Renal cortical epithelial cell (primary cell): Measurements from ENCODE around the gene TMEM151A. TPM values are rescaled to one million over a fixed set of nuclear protein-coding genes. Genes with fewer than 3 reads are reported as not detected.

ENCODE experiments used
- DNase-seq: peaks from one replicate; pipeline ENCODE4 v3.0.0-alpha.2; 2011; ENCODE audit warnings: low read depth
- total RNA-seq: library from RNA; depleted of rRNA; stranded (reverse); fragments of >200 nt; gene quantifications from 2 replicates; pipeline ENCODE4 v1.2.3, GENCODE V29; 2014

The TMEM151A gene
- total RNA-seq, 1 donor from 2014 or later, result 0.10 TPM

DNA sequence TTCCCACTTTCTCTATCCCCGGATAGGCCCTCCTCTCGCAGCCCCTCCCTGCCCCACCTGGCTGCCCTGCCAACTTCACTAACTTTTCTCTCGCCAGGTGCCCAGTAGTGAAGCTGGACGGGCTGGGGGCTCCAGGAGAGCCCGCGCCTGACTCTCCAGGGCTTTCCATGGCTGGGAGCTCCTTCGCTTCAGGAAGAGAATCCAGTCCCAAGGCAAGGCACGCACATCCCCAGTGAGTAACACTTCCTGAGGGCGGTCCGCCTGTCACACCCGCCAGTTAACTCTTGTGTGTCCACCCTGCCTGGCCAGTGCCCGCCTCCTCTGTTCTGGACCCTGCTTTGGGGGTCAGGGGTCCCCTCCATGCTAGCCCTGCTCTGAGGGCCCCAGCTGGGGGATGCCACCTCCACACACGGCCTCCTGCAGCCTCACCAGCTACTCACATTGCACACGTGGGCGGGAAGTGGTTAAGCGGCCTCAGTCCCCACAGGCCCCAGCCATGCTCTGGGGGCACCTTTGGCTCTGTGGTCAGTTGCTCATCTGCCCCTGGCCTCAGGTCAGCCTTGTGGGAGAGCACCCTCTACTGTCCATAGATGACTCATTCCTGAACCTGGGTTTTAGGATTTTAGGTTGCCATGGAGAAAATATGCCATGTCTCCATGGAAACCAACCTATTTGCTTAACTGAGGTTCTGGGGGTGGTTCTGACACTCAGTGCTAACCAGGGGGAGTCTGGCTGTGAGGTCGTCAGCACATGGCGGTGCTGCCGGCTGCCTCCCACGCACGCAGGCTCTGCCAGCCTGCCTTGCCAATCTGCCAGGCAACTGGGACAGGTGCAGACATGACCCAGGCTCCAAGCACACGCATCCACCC, 44.8 kb downstream of the TMEM151A start, which contains the start of gene RIN1:
TSS of gene RIN1 (minus strand) at position 201 of the 869 bp plus-strand sequence. CDS start at position 169, 32 bp downstream.
- DNase-seq, result peak; percentile 97

DNA sequence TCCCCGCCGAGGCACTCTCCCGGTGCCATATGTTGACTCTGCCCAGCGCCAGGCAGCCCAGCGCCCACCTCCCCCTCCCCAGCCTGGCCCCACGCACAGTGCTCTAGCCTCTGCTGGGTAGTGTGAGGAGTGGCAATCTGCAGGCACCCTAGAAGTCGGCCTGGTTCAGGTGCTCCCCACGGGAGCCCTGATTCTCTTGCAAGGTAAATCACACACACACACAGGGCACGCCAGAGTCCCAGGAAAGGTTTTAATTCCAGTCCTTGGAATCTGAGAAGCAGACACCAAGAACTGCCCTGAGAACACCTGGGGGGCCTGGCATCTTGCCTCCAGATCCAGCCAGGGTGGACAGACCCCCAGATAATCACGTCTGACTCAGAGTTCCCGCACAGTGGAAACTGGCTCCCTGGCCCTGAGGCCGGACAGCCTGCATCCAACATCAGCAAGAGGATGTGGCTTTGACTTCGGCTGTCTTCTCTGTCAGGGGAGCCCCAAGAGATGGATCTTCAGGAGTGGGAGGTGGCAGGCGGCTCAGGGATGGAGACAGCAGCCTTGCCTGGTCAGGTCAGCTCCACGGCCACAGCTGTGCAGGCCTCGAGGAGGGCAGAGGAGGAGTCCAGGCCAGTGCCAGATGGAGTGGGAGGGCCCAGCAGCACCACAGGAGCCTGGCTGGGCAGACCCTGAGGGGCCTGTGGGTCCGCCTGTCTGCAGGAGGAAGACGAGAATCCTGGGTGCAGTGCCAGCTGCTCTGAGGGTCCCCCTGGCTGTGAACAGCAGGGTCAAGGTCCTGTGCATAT, 45.6 kb downstream of the TMEM151A start:
- no peak for DNase-seq

DNA sequence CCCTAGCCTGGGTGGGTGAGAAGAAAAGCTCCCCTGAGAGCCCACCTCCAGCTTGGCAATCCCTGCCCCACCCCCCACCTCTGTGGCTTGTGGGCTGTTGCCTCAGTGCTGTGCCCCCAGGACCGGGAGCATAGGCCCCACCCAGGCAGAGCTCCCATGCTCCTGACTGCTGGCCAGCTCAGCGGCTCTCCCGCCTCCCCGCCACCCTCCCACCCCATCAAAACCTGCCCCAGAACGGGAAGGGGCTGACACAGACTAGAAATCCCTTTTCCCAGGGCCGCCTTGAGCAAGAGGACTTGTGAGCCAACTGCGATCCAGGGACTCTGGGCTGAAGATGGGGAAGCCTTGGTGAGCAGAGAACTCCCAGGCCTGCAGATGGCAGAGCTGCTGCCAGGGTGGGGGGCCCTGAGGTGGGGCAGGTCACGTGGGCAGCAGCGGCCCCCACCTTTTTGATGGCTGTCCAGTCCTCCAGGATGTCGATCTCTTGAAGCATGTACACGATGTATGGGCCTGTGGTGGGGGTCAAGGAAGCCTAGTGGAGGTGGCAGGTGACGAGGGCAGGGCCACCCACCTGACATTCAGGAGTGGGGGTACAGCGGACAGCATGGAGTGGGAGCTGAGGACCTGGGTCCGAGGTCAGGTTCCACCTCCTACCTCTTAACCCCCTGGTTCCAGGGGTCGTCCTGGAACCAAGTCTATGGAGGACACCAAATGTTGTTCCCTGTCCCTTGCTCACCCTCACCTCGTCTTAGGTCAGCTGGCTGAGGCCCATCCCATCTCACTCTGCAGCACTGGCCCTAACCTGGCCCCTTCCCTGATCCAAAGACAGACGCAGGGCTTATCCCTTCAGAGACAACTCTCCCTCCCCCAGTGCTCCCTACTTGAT, 46.8 kb downstream of the TMEM151A start:
- no peak for DNase-seq

DNA sequence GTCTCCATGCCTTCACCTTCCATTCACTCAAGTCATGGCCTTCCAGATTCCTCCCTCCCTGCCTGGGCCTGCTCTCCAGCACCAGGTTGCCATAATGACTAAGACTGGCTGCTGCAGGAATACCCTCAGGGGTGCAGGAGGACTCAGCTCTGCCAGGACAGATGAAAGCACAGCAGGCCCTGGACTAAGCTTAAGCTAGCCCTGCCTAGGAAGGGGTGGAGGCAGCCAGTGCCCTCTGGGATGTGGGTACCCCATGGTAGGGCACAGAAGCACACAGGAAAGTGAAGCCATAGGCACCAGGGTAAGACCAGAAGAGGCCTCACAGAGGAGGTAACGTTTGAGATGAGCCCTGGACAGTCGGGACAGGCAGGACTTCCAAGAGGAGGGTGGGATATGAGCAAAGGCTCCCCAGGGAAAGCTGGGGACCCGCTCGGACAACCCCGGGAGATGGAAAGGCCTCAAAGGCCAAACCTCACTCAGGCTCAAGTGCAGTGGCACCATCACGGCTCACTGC, 47.5 kb downstream of the TMEM151A start:
- DNase-seq, result peak; percentile 31

DNA sequence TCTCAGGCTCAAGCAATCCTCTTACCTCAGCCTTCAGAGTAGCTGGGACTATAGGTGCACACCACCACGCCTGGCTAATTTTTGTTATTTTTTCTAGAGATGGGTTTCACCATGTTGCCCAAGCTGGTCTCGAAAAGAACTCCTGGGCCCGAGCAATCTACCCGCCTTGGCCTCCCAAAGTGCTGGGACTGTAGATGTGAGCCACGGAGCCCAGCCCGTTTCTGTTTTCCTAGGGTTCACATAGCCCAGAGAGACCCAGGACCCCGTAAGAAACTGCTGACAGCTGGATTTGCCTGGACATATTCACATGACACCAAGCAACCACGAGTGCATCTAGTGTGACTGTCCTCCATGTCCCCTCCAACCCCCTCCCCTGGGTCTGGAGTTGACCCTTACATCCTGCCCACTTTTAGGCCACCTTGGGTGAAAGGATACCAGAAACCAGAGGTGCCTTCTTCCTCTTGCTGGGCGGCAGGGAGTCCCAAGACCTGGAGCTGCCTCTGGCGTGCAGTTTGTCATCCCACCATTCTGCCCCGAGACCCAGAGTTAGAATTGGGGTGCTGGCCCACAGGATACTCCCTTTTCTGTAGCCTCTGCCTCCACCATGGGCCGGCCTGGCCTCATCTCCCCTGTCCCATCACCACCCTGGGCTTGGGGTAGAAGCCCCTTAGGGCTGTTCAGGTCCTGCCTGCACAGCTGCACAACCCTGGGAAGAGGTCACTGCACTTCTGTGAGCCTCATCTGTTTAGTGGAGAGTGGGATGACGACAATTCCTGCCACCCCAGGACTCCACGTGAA, 48.2 kb downstream of the TMEM151A start:
- no peak for DNase-seq

DNA sequence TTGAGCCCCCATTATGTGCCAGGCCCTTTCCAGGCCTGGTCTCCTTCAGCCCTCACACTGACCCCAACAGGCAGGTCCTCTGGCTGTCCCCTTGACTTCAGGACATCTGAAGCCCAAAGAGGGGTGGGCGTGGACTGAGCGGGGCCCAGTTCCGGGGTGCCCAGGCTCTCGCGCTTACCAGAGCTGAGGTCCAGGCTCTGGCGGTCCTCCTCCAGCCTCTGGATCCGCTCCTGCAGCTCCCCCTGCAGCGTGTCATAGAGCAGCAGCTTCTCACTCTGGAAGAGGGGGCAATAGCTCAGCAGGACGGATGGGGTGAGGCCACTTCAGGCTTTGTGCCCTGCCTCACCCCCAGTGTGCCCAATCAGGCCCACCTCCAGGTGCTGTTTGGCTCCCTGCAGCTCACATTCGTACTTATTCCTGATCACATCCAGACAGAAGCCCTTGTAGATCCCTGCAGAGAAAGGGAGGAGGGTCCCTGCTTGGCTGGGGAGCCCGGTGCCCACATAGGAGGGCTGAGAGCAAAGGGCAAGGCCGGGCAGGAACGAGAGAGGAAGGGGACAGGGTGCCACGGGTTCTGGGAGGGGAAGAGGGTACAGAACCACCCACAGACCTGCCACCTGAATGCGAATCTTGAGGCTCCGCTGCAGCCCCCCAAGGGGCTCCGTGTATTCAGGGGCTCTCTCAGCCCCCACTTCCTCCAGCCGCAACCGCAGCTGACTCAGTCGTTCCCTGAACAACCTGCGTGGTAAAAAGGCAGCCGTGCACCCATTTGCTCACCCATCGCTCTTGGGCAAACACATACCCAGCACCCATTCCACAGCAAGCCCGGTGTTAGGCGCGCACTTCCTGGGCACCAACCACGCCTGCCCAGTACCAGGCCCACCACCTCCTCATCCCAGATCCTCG, 49.2 kb downstream of the TMEM151A start:
- no peak for DNase-seq

DNA sequence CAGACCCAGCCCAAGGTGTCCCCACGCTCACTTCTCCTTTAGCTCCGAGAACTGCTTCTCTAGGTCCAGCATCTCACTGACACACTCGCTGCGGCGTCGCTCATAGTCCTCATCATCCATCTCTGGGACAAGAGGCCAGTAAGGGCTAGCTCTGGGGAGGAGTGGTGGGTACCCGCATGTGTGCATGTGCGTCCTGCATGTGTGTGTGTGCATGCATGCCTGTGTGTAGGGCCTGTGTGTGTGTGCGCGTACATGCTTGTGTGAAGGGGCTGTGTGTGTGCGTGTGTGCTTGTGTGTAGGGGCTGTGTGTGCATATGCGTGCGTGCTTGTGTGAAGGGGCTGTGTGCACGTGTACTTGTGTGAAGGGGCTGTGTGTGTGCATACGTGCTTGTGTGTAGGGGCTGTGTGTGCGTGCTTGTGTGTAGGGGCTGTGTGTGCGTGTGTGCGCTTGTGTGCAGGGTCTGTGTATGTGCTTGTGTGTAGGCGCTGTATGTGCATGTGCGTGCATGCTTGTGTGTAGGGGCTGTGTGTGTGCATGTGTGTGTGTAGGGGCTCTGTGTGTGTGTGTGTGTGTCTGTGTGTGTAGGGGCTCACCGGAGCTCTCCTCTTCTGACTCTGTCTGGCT, 49.9 kb downstream of the TMEM151A start:
- DNase-seq, result no peak

DNA sequence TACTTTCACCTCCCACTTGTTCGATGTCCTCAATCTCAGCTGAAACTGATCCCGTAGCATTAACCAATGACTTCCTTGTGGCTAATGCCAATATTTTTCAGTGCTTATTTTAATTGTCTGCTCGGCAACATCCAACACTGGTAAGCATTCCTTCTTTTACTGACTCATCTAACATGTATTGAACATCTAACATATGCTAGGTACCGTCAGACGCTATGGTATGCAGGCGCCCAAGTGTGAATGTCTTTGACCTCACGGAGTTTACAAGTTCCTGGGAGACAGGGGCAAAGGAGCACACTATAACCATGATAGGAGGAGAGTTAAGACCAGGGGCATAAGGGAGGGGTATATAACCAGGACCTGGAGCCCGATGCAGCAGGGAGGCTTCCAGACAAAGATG, 51.5 kb downstream of the TMEM151A start:
- no peak for DNase-seq

DNA sequence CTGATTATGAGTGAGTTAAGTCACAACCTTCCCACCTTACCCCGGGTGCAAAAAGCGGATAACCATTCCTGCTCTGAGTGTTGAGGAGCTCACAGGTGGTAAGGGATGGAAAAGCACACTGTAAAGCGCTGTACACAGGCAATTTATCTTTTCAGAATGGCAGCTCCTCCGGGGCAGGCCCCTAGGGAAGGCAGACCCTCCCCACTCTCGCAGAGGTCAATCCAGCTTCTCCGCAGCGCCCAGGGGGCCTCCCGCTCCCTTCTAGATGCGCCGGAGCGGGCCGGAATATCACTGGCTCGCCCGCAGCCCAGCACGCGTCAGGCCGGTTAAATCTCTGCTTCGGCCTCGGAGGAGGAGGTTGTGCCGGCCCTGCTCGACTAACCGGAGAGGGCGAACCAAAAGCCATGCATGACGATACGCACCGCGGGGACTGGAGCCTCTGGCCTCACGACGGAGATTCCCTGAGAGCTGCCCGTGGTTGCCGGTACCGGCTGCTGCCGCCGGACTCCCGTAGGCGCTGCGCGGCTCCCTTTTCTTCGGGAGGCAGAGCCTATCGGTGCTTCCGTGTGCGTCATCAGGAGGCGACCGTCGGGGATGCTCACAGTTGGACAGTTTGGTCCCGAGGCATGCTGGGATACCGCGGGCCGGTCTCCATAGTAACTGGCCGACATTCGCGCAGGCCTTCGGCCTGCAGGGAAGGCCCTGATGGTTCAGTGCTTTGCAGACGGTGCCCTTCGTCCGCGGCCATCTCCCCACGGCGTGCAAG, 53.0 kb downstream of the TMEM151A start, which contains the start of gene BRMS1:
TSS of gene BRMS1 (minus strand) at position 555 of the 766 bp plus-strand sequence. CDS start 2,870 bp downstream, outside the sequence.
- peak; percentile 94 for DNase-seq

DNA sequence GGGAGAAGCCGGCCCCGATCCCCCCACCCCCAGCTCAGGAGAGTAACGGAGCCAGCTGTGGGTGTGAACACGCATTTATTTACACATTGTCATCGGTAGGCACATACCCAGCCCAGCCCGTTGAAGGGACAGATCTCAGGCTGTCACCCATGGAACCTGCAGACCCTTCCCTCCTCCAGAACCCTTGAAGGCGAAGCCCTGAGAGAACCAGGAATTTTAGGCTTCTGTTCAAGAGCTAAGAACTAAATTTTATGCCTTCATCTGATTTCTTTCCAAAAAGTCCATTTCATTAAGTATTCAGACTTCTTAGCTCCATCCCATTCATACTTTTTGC, 53.6 kb downstream of the TMEM151A start:
- no peak for DNase-seq

Other genes with a start within 250 kb of the TMEM151A start
- gene GAL3ST3, start 242.7 kb upstream of the TMEM151A start, total RNA-seq, result 0.87 and 1.8 TPM in 2 replicates
- 122 and 141 TPM in 2 replicates for gene SF3B2, start 239.5 kb upstream of the TMEM151A start, total RNA-seq
- gene PACS1, start 221.6 kb upstream of the TMEM151A start, total RNA-seq, result 19.4 and 61.2 TPM in 2 replicates
- 12.0 and 33.4 TPM in 2 replicates for gene KLC2, start 34.2 kb upstream of the TMEM151A start, total RNA-seq
- 87.3 and 140 TPM in 2 replicates for gene RAB1B, start 23.3 kb upstream of the TMEM151A start, total RNA-seq
- gene CNIH2, start 13.7 kb upstream of the TMEM151A start, total RNA-seq, result 0.15 TPM in 1 of 2 replicates, not detected in the other
- gene YIF1A, start 2.8 kb upstream of the TMEM151A start, total RNA-seq, result 87.7 and 166 TPM in 2 replicates
- gene CD248, start 25.1 kb downstream of the TMEM151A start, total RNA-seq, result under 0.01 TPM in 1 of 2 replicates, not detected in the other
- gene RIN1, start 44.5 kb downstream of the TMEM151A start, total RNA-seq, result 5.9 and 7.4 TPM in 2 replicates
- 50.1 and 74.1 TPM in 2 replicates for gene BRMS1, start 53.2 kb downstream of the TMEM151A start, total RNA-seq
- 20.7 and 32.2 TPM in 2 replicates for gene B4GAT1, start 55.7 kb downstream of the TMEM151A start, total RNA-seq
- 1.4 and 5.3 TPM in 2 replicates for gene SLC29A2, start 79.9 kb downstream of the TMEM151A start, total RNA-seq
- gene NPAS4, start 129.1 kb downstream of the TMEM151A start, total RNA-seq, result not detected in 2 replicates
- 33.3 and 52.4 TPM in 2 replicates for gene MRPL11, start 147.0 kb downstream of the TMEM151A start, total RNA-seq
- gene PELI3, start 175.0 kb downstream of the TMEM151A start, total RNA-seq, result 4.9 and 6.7 TPM in 2 replicates
- gene DPP3, start 188.5 kb downstream of the TMEM151A start, total RNA-seq, result 73.6 and 95.2 TPM in 2 replicates
- 20.7 and 120 TPM in 2 replicates for gene BBS1, start 218.7 kb downstream of the TMEM151A start, total RNA-seq